Measurements from ENCODE around the gene OR5M11. TPM values are rescaled to one million over a fixed set of nuclear protein-coding genes. Genes with fewer than 3 reads are reported as not detected.

OR5M11 gene
- total and polyA plus RNA-seq, 2 donors (not counting 1 experiment from before 2014, with no cell fraction given): not detected

DNA sequence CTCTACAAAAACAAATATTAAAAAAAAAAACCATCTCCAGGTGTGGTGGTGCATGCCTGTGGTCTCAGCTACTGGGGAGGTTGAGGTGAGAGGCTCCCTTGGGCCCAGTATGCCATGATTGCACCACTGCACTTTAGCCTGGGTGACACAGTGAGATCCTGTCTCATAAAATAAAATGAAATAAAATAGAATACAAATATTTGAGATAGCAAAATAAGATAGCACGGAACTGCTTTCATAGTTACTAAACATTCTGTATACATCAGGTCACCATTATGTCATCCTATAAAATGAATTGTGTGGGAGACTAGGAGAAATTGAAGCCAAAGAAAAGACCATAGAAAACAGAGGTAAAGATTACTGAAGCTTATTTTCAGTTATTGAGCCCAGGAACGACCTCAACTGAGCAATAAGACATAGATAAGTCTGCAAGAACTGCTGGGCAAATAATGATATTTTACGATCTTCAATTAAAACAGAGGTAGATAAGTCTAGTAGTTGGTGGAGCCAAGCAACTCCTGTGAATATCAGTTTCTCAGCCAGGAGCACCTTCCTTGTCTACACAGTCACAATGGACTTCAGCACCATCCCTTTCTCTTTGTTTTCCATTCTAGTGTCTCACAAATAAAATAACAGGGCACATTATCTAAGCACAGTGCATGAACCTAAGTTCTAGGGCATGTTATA lies 9.9 kb downstream of the OR5M11 start:
- Histone ChIP-seq H3K36me3 (ENCODE audit: control insufficient read depth, insufficient read depth, low read length) (no peaks in the 10 kb centered on the region), H3K27me3 (ENCODE audit: control insufficient read depth, insufficient read depth, low read length) (no peaks in the 10 kb centered on the region), H3K9ac (ENCODE audit: insufficient read depth, low read length) (no peak overlapping the region), H3K4me3 (replicated peaks in 1 of 4; ENCODE audit: control extremely low read depth in 1 of 4, insufficient read depth in 1 of 4, low read depth in 3 of 4, low read length in 4 of 4) (no peak overlapping the region), H3K4me2 (ENCODE audit: extremely low read depth, insufficient read depth, low read length) (no peak overlapping the region), H3K9me3 (ENCODE audit: control insufficient read depth, insufficient read depth, low read depth, low read length) (no peaks in the 10 kb centered on the region), H3K79me2 (ENCODE audit: control insufficient read depth, insufficient read depth, low read length) (no peaks in the 10 kb centered on the region), H3K27ac (ENCODE audit: insufficient read depth, low read length) (no peak overlapping the region), H2AFZ (ENCODE audit: low read length) (no peak overlapping the region), H4K20me1 (ENCODE audit: control insufficient read depth, extremely low read depth, insufficient read depth, low read length) (no peaks in the 10 kb centered on the region), H3K4me1 (ENCODE audit: control insufficient read depth, extremely low read depth, insufficient read depth, low read length) (no peaks in the 10 kb centered on the region)
- DNase-seq (ENCODE audit: low read depth in 2 of 2): no peak
- TF ChIP-seq, protein P1, sequence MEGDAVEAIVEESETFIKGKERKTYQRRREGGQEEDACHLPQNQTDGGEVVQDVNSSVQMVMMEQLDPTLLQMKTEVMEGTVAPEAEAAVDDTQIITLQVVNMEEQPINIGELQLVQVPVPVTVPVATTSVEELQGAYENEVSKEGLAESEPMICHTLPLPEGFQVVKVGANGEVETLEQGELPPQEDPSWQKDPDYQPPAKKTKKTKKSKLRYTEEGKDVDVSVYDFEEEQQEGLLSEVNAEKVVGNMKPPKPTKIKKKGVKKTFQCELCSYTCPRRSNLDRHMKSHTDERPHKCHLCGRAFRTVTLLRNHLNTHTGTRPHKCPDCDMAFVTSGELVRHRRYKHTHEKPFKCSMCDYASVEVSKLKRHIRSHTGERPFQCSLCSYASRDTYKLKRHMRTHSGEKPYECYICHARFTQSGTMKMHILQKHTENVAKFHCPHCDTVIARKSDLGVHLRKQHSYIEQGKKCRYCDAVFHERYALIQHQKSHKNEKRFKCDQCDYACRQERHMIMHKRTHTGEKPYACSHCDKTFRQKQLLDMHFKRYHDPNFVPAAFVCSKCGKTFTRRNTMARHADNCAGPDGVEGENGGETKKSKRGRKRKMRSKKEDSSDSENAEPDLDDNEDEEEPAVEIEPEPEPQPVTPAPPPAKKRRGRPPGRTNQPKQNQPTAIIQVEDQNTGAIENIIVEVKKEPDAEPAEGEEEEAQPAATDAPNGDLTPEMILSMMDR (conservative IDR thresholded peaks at IDR 0.05 in 1 of 2, IDR thresholded peaks at IDR 0.05 in 1 of 2; ENCODE audit: low read depth in 1 of 2, low read length in 2 of 2): no peak
- no peak for TF ChIP-seq EZH2 (IDR thresholded peaks at IDR 0.05; ENCODE audit: low read length, missing control alignments)

- H4K20me1 ChIP-seq (ENCODE audit: control insufficient read depth, extremely low read depth, insufficient read depth, low read length): no peaks in the 10 kb centered on the region
- H3K4me1 ChIP-seq (ENCODE audit: control insufficient read depth, extremely low read depth, insufficient read depth, low read length): no peaks in the 10 kb centered on the region
- no peak overlapping the region for H3K27ac ChIP-seq (ENCODE audit: insufficient read depth, low read length)
- no peaks in the 10 kb centered on the region for H3K27me3 ChIP-seq (ENCODE audit: control insufficient read depth, insufficient read depth, low read length)
- TF ChIP-seq, protein P1 (conservative IDR thresholded peaks at IDR 0.05 in 1 of 2, IDR thresholded peaks at IDR 0.05 in 1 of 2; ENCODE audit: low read depth in 1 of 2, low read length in 2 of 2): no peak
- TF ChIP-seq EZH2 (IDR thresholded peaks at IDR 0.05; ENCODE audit: low read length, missing control alignments): no peak
- no peak overlapping the region for H3K9ac ChIP-seq (ENCODE audit: insufficient read depth, low read length)
- no peak overlapping the region for H3K4me2 ChIP-seq (ENCODE audit: extremely low read depth, insufficient read depth, low read length)
- no peaks in the 10 kb centered on the region for H3K36me3 ChIP-seq (ENCODE audit: control insufficient read depth, insufficient read depth, low read length)
- H3K9me3 ChIP-seq (ENCODE audit: control insufficient read depth, insufficient read depth, low read depth, low read length): no peaks in the 10 kb centered on the region
- H2AFZ ChIP-seq (ENCODE audit: low read length): no peak overlapping the region
- H3K4me3 ChIP-seq (replicated peaks in 1 of 4; ENCODE audit: control extremely low read depth in 1 of 4, insufficient read depth in 1 of 4, low read depth in 3 of 4, low read length in 4 of 4): no peak overlapping the region
- no peak for DNase-seq (ENCODE audit: low read depth in 2 of 2)
- no peaks in the 10 kb centered on the region for H3K79me2 ChIP-seq (ENCODE audit: control insufficient read depth, insufficient read depth, low read length)
These were observed 11.2 kb downstream of the OR5M11 start for GRCh38 chr11:56531856-56532255.

DNA sequence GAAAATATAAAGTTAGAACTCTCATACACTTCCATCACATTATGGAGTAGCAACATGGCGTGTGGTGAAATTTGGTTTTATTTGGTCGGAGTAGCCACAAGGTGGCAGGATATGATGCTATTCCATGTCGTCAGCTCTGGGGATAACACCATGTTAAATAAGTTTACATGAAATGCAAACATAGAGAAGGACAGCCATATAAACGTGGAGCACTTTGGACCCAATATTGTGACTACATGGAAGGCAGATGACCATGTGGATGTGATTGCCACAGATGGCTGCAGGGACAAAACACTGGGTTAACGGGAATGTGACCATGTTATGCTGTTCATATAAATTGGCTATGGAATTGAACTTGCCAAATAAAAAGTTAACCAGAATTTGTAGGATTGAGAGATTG lies 21.0 kb downstream of the OR5M11 start:
- Histone ChIP-seq H3K9ac (ENCODE audit: insufficient read depth, low read length) (no peak overlapping the region), H3K27ac (ENCODE audit: insufficient read depth, low read length) (no peak overlapping the region), H3K4me1 (ENCODE audit: control insufficient read depth, extremely low read depth, insufficient read depth, low read length) (no peaks in the 10 kb centered on the region), H3K27me3 (ENCODE audit: control insufficient read depth, insufficient read depth, low read length) (no peaks in the 10 kb centered on the region), H3K36me3 (ENCODE audit: control insufficient read depth, insufficient read depth, low read length) (no peaks in the 10 kb centered on the region), H4K20me1 (ENCODE audit: control insufficient read depth, extremely low read depth, insufficient read depth, low read length) (no peaks in the 10 kb centered on the region), H3K79me2 (ENCODE audit: control insufficient read depth, insufficient read depth, low read length) (no peaks in the 10 kb centered on the region), H3K9me3 (ENCODE audit: control insufficient read depth, insufficient read depth, low read depth, low read length) (no peaks in the 10 kb centered on the region), H2AFZ (ENCODE audit: low read length) (no peak overlapping the region), H3K4me2 (ENCODE audit: extremely low read depth, insufficient read depth, low read length) (no peak overlapping the region), H3K4me3 (replicated peaks in 1 of 4; ENCODE audit: control extremely low read depth in 1 of 4, insufficient read depth in 1 of 4, low read depth in 3 of 4, low read length in 4 of 4) (no peak overlapping the region)
- DNase-seq (ENCODE audit: low read depth in 2 of 2): no peak
- TF ChIP-seq, protein P1 (conservative IDR thresholded peaks at IDR 0.05 in 1 of 2, IDR thresholded peaks at IDR 0.05 in 1 of 2; ENCODE audit: low read depth in 1 of 2, low read length in 2 of 2): no peak
- TF ChIP-seq EZH2 (IDR thresholded peaks at IDR 0.05; ENCODE audit: low read length, missing control alignments): no peak
